Right atrium auricular region (tissue), 2 donors: ENCODE results near the gene DOCK4. TPM values are rescaled to one million over a fixed set of nuclear protein-coding genes. Genes with fewer than 3 reads are reported as not detected.
A peak's percentile ranks its signal among the peaks of the same experiment; 100 is the strongest.

Experiments used
- DNase-seq: peaks from one replicate; pipeline ENCODE4 v3.0.0-alpha.2; 2019; ENCODE audit warnings: low spot score
- H3K27ac ChIP-seq, 2 donors: fragments of 200-600 bp; sonication (generic); 1 replicate in 1 of 2; 2 replicates in 1 of 2; pipeline ENCODE4 v1.5.1; 2016 to 2019
- H3K27me3 ChIP-seq, 2 donors: fragments of 200-600 bp; sonication (generic); one replicate each; pipeline versions ENCODE4 v1.5.1 to v1.6.0; 2017 to 2019
- H3K36me3 ChIP-seq: fragments of 200-600 bp; sonication (generic); one replicate; pipeline ENCODE4 v1.5.1; 2016
- H3K4me1 ChIP-seq, 2 donors: fragments of 200-600 bp; sonication (generic); one replicate each; pipeline versions ENCODE4 v1.5.1 to v1.6.0; 2017 to 2019
- H3K4me3 ChIP-seq, 2 donors: fragments of 200-600 bp; sonication (generic); 1 replicate in 1 of 2; 2 replicates in 1 of 2; pipeline ENCODE4 v1.5.1; 2017 to 2019; ENCODE audit warnings: mild to moderate bottlenecking in 1 of 2, moderate library complexity in 1 of 2
- H3K9me3 ChIP-seq, 2 donors: fragments of 200-600 bp; sonication (generic); one replicate each; pipeline ENCODE4 v1.5.1; 2019
- CTCF ChIP-seq, 2 donors: fragments of 200-600 bp; sonication (generic); IDR thresholded peaks; one replicate each; pipeline ENCODE4 v1.5.1; 2019; ENCODE audit warnings: antibody characterized with exemption in 2 of 2
- total RNA-seq, 2 donors: library from RNA; depleted of rRNA; stranded (reverse); fragments of >200 nt; gene quantifications; one replicate each; pipeline ENCODE4 v1.1.0, GENCODE V29; 2016

DOCK4 gene
- total RNA-seq, 2 donors from 2014 or later = 12.3 to 17.8 TPM

- peaks cover 0 to 41% of the 10 kb centered on the region in 2 donors for H3K4me1 ChIP-seq
- H3K27me3 ChIP-seq = no peaks in the 10 kb centered on the region
Measured at GRCh38 chr7:112135815-112136214, 70.4 kb downstream of the DOCK4 start.

GRCh38 chr7:112134039-112134438 lies 72.2 kb downstream of the DOCK4 start:
- no peak overlapping the region for H3K27ac ChIP-seq
- DNase-seq = no peak
- no peaks in the 10 kb centered on the region for H3K36me3 ChIP-seq
- H3K4me3 ChIP-seq = no peak overlapping the region
- H3K4me1 ChIP-seq = peaks cover 0 to 42% of the 10 kb centered on the region in 2 donors
- TF ChIP-seq CTCF (IDR thresholded peaks at IDR 0.05) = no peak
- H3K9me3 ChIP-seq = no peaks in the 10 kb centered on the region
- H3K27me3 ChIP-seq = no peaks in the 10 kb centered on the region

More at GRCh38 chr7:112135815-112136214, 70.4 kb downstream of the DOCK4 start:
- no peak for TF ChIP-seq CTCF (IDR thresholded peaks at IDR 0.05)
- Histone ChIP-seq H3K27ac (no peak overlapping the region), H3K9me3 (no peaks in the 10 kb centered on the region), H3K4me3 (no peak overlapping the region), H3K36me3 (no peaks in the 10 kb centered on the region)
- DNase-seq = no peak

GRCh38 chr7:112133328-112133727 lies 72.9 kb downstream of the DOCK4 start:
- no peak for TF ChIP-seq CTCF (IDR thresholded peaks at IDR 0.05)
- peaks cover 0 to 45% of the 10 kb centered on the region in 2 donors for H3K4me1 ChIP-seq
- DNase-seq = no peak
- H3K4me3 ChIP-seq = no peak overlapping the region
- H3K27ac ChIP-seq = no peak overlapping the region
- no peaks in the 10 kb centered on the region for H3K9me3 ChIP-seq
- no peaks in the 10 kb centered on the region for H3K36me3 ChIP-seq
- no peaks in the 10 kb centered on the region for H3K27me3 ChIP-seq

- peaks cover 0 to 45% of the 10 kb centered on the region in 2 donors for H3K4me1 ChIP-seq
- no peaks in the 10 kb centered on the region for H3K9me3 ChIP-seq
- DNase-seq = no peak
- peak overlapping the region; percentile 6 to 17 for H3K27ac ChIP-seq
- no peaks in the 10 kb centered on the region for H3K27me3 ChIP-seq
- H3K36me3 ChIP-seq = no peaks in the 10 kb centered on the region
- no peak for TF ChIP-seq CTCF (IDR thresholded peaks at IDR 0.05)
- no peak overlapping the region for H3K4me3 ChIP-seq
Measured at GRCh38 chr7:112132051-112132694, 74.0 kb downstream of the DOCK4 start.

GRCh38 chr7:112130729-112131410 lies 75.3 kb downstream of the DOCK4 start:
- TF ChIP-seq CTCF (IDR thresholded peaks at IDR 0.05) = no peak
- no peak overlapping the region for H3K27ac ChIP-seq

More at GRCh38 chr7:112130729-112131410, 75.3 kb downstream of the DOCK4 start:
- no peaks in the 10 kb centered on the region for H3K27me3 ChIP-seq
- no peak for DNase-seq
- peaks cover 0 to 37% of the 10 kb centered on the region in 2 donors for H3K4me1 ChIP-seq
- H3K4me3 ChIP-seq = no peak overlapping the region
- H3K36me3 ChIP-seq = no peaks in the 10 kb centered on the region
- no peaks in the 10 kb centered on the region for H3K9me3 ChIP-seq
